Activated CD8-positive, alpha-beta memory T cell treated with anti-CD3 and anti-CD28 coated beads, Interleukin-2, amount 50 U/mL, for 4 hours (primary cell): ENCODE measurements around the gene ABCC1.
"Not testable (repeated sequence)": the region's sequence is repeated elsewhere in the genome, so short reads cannot be mapped to it uniquely, and the experiment has no call there.

Experiments
- DNase-seq: peaks from one replicate; pipeline ENCODE4 v3.0.0-alpha.2; 2020

Gene ABCC1

GRCh38 chr16:16164243-16164642, 214.8 kb downstream of the ABCC1 start:
- DNase-seq = no peak

GRCh38 chr16:16166085-16166484, 216.7 kb downstream of the ABCC1 start:
- no peak for DNase-seq

GRCh38 chr16:16166949-16167348, 217.5 kb downstream of the ABCC1 start:
- DNase-seq = no peak

- no peak for DNase-seq
These were observed 218.5 kb downstream of the ABCC1 start for GRCh38 chr16:16167927-16168326.

- no peak for DNase-seq
These were observed 219.0 kb downstream of the ABCC1 start for GRCh38 chr16:16168431-16168830.

GRCh38 chr16:16169615-16170014, 220.2 kb downstream of the ABCC1 start:
- no peak for DNase-seq

- no peak for DNase-seq
These were observed 222.0 kb downstream of the ABCC1 start for GRCh38 chr16:16171332-16171919.

- DNase-seq = no peak
These were observed 223.6 kb downstream of the ABCC1 start for GRCh38 chr16:16172991-16173390.

- no peak for DNase-seq
These were observed 225.9 kb downstream of the ABCC1 start for GRCh38 chr16:16175296-16175695.

GRCh38 chr16:16176328-16176727, 226.9 kb downstream of the ABCC1 start:
- DNase-seq = no peak

GRCh38 chr16:16178455-16179162, 229.2 kb downstream of the ABCC1 start:
- no peak for DNase-seq

- DNase-seq = not testable (repeated sequence)
These were observed 232.3 kb downstream of the ABCC1 start for GRCh38 chr16:16181748-16182147.

- no peak for DNase-seq
These were observed 233.5 kb downstream of the ABCC1 start for GRCh38 chr16:16182918-16183317.

GRCh38 chr16:16183562-16183961, 234.1 kb downstream of the ABCC1 start:
- DNase-seq = no peak

GRCh38 chr16:16184594-16184993, 235.2 kb downstream of the ABCC1 start:
- DNase-seq = no peak

GRCh38 chr16:16185095-16185494, 235.7 kb downstream of the ABCC1 start:
- DNase-seq = no peak

GRCh38 chr16:16186820-16187219, 237.4 kb downstream of the ABCC1 start:
- DNase-seq = no peak

GRCh38 chr16:16188827-16189226, 239.4 kb downstream of the ABCC1 start:
- DNase-seq = no peak

- no peak for DNase-seq
These were observed 240.4 kb downstream of the ABCC1 start for GRCh38 chr16:16189842-16190241.

GRCh38 chr16:16190546-16190945, 241.1 kb downstream of the ABCC1 start:
- no peak for DNase-seq

- DNase-seq = not testable (repeated sequence)
These were observed 241.6 kb downstream of the ABCC1 start for GRCh38 chr16:16190966-16191365.

GRCh38 chr16:16191493-16192167, 242.2 kb downstream of the ABCC1 start:
- no peak for DNase-seq
